ENCODE data around the gene STRAP. TPM values are rescaled to one million over a fixed set of nuclear protein-coding genes. Genes with fewer than 3 reads are reported as not detected.

STRAP gene
- polyA plus RNA-seq, 1 of the 3 experiments (the other 2 are of a cell fraction): 85.6 TPM

DNA sequence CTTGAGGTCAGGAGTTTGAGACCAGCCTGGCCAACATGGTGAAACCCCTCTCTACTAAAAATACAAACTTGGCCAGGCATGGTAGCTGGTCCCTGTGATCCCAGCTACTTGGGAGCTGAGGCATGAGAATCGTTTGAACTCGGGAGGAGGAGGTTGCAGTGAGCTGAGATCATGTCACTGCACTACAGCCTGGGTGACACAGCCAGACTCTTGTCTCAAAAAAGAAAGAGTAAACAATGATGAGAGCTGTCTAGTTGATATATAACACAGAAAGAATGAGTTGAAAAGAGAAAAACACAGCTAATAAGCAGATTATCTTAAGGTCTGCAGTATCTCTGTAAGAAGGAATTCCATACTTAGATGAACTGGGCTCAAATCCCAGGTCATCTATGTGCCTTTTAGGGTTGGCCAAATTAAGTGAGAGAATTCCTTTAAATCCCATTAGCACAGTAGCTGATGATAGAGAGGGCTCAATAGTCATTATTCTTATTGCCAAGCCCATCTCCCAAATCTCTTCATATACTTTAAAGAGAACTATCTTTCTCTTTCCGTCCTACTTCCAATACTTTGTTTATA lies 31.1 kb upstream of the STRAP start:
- Histone ChIP-seq H3K4me3 (ENCODE audit: low read depth in 2 of 2, low read length in 1 of 2) (no peak overlapping the region), H3K9ac (no peak overlapping the region), H3K36me3 (replicated peaks in 1 of 2; ENCODE audit: control insufficient read depth in 1 of 2, insufficient read depth in 2 of 2, low read length in 1 of 2) (no peaks in the 10 kb centered on the region), H3K79me2 (ENCODE audit: insufficient read depth) (no peaks in the 10 kb centered on the region), H3K4me2 (no peak overlapping the region), H4K20me1 (ENCODE audit: insufficient read depth) (no peaks in the 10 kb centered on the region), H3F3A (replicated peaks; ENCODE audit: insufficient read depth) (peaks cover 4% of the 10 kb centered on the region), H3K27me3 (ENCODE audit: insufficient read depth) (no peaks in the 10 kb centered on the region), H3K27ac (ENCODE audit: low read depth in 2 of 2, low read length in 1 of 2) (no peak overlapping the region), H3K9me3 (no peaks in the 10 kb centered on the region), H3K4me1 (ENCODE audit: control insufficient read depth in 1 of 2, insufficient read depth in 2 of 2, low read depth in 1 of 2, low read length in 1 of 2) (peaks cover 0 to 9% of the 10 kb centered on the region in 2 experiments; a peak in 1 of 4 replicates), H3K9me2 (no peaks in the 10 kb centered on the region), H2AFZ (ENCODE audit: low read depth) (no peak overlapping the region)
- DNase-seq: no peak
- TF ChIP-seq MEF2A (IDR thresholded peaks at IDR 0.05; ENCODE audit: borderline replicate concordance, low read depth) (no peak), CHD2 (IDR thresholded peaks at IDR 0.05; ENCODE audit: low read length, partially characterized antibody) (no peak), RCOR1 (IDR thresholded peaks at IDR 0.05; ENCODE audit: low read length) (no peak), RAD21 (IDR thresholded peaks at IDR 0.05; ENCODE audit: low read length) (no peak), SMC3 (IDR thresholded peaks at IDR 0.05; ENCODE audit: low read depth, low read length) (no peak)
- TF ChIP-seq, protein P1, sequence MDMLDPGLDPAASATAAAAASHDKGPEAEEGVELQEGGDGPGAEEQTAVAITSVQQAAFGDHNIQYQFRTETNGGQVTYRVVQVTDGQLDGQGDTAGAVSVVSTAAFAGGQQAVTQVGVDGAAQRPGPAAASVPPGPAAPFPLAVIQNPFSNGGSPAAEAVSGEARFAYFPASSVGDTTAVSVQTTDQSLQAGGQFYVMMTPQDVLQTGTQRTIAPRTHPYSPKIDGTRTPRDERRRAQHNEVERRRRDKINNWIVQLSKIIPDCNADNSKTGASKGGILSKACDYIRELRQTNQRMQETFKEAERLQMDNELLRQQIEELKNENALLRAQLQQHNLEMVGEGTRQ (IDR thresholded peaks at IDR 0.05; ENCODE audit: borderline replicate concordance, low read depth, low read length): no peak
- TF ChIP-seq, protein P2, sequence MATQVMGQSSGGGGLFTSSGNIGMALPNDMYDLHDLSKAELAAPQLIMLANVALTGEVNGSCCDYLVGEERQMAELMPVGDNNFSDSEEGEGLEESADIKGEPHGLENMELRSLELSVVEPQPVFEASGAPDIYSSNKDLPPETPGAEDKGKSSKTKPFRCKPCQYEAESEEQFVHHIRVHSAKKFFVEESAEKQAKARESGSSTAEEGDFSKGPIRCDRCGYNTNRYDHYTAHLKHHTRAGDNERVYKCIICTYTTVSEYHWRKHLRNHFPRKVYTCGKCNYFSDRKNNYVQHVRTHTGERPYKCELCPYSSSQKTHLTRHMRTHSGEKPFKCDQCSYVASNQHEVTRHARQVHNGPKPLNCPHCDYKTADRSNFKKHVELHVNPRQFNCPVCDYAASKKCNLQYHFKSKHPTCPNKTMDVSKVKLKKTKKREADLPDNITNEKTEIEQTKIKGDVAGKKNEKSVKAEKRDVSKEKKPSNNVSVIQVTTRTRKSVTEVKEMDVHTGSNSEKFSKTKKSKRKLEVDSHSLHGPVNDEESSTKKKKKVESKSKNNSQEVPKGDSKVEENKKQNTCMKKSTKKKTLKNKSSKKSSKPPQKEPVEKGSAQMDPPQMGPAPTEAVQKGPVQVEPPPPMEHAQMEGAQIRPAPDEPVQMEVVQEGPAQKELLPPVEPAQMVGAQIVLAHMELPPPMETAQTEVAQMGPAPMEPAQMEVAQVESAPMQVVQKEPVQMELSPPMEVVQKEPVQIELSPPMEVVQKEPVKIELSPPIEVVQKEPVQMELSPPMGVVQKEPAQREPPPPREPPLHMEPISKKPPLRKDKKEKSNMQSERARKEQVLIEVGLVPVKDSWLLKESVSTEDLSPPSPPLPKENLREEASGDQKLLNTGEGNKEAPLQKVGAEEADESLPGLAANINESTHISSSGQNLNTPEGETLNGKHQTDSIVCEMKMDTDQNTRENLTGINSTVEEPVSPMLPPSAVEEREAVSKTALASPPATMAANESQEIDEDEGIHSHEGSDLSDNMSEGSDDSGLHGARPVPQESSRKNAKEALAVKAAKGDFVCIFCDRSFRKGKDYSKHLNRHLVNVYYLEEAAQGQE (IDR thresholded peaks at IDR 0.05; ENCODE audit: low read depth, low read length): no peak
- POLR2A ChIA-PET: no interaction called here
- 84% methylated on average over 3 of the region's 3 CpGs for WGBS (ENCODE audit: low lambda C conversion rate)
- CTCF ChIA-PET: interaction anchor here (0.6 to 1.0 kb wide), 2 partner anchors 79 to 261 kb away, joined by 3 read pairs; no protein-coding TSS in a partner anchor

DNA sequence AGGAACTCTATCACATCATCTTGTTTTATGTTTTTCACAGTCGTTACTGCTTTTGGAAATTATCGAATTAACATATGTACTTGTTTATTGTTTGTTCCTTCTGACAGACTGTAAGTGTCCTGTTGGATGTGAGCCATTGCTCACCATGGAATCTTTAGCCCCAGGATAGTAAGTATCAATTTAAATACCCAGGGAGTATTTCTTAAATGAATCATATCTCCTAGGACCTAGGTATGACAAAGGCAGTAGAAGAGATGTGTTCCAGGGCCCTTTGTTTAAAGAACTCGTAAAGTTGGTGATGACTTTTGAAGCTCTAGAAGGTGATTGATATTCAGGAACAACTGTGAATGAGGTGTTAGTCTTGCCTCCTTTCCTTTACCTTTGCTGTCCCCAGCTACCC lies 30.3 kb upstream of the STRAP start:
- Histone ChIP-seq H3K27ac (ENCODE audit: low read depth in 2 of 2, low read length in 1 of 2) (no peak overlapping the region), H3K36me3 (replicated peaks in 1 of 2; ENCODE audit: control insufficient read depth in 1 of 2, insufficient read depth in 2 of 2, low read length in 1 of 2) (no peaks in the 10 kb centered on the region), H3K4me3 (ENCODE audit: low read depth in 2 of 2, low read length in 1 of 2) (no peak overlapping the region), H3K79me2 (ENCODE audit: insufficient read depth) (no peaks in the 10 kb centered on the region), H3K9me3 (no peaks in the 10 kb centered on the region), H3K4me2 (no peak overlapping the region), H4K20me1 (ENCODE audit: insufficient read depth) (no peaks in the 10 kb centered on the region), H2AFZ (ENCODE audit: low read depth) (no peak overlapping the region), H3K27me3 (ENCODE audit: insufficient read depth) (no peaks in the 10 kb centered on the region), H3K4me1 (ENCODE audit: control insufficient read depth in 1 of 2, insufficient read depth in 2 of 2, low read depth in 1 of 2, low read length in 1 of 2) (peaks cover 0 to 9% of the 10 kb centered on the region in 2 experiments; a peak in 1 of 4 replicates), H3F3A (replicated peaks; ENCODE audit: insufficient read depth) (peaks cover 4% of the 10 kb centered on the region), H3K9ac (no peak overlapping the region), H3K9me2 (no peaks in the 10 kb centered on the region)
- POLR2A ChIA-PET: interaction anchor here (0.6 kb wide), 1 partner anchor 31 kb away, joined by 3 read pairs; no protein-coding TSS in a partner anchor
- CTCF ChIA-PET: interaction anchor here (1.0 kb wide), 2 partner anchors 262 to 268 kb away, joined by 3 read pairs; no protein-coding TSS in a partner anchor
- 63% methylated on average over 3 of the region's 3 CpGs for WGBS (ENCODE audit: low lambda C conversion rate)
- TF ChIP-seq, protein P2 (IDR thresholded peaks at IDR 0.05; ENCODE audit: low read depth, low read length): no peak
- TF ChIP-seq EP300 (IDR thresholded peaks at IDR 0.05; ENCODE audit: borderline replicate concordance in 1 of 2, low read depth in 1 of 2, low read length in 1 of 2) (no peak), RXRA (IDR thresholded peaks at IDR 0.05; ENCODE audit: borderline replicate concordance, low read depth) (no peak), FOSL2 (IDR thresholded peaks at IDR 0.05; ENCODE audit: borderline replicate concordance, low read depth) (no peak), EZH2phosphoT487 (IDR thresholded peaks at IDR 0.05; ENCODE audit: borderline replicate concordance, low read depth) (no peak), ELF1 (IDR thresholded peaks at IDR 0.05) (no peak), NFIC (IDR thresholded peaks at IDR 0.05; ENCODE audit: borderline replicate concordance) (no peak)
- TF ChIP-seq, protein P1 (IDR thresholded peaks at IDR 0.05; ENCODE audit: borderline replicate concordance, low read depth, low read length): no peak
- DNase-seq: no peak

Data from SK-N-SH (cell line).